ENCODE results near the gene PNPLA8.
"Not testable (repeated sequence)": the region's sequence is repeated elsewhere in the genome, so short reads cannot be mapped to it uniquely, and the experiment has no call there.

Gene PNPLA8

DNA sequence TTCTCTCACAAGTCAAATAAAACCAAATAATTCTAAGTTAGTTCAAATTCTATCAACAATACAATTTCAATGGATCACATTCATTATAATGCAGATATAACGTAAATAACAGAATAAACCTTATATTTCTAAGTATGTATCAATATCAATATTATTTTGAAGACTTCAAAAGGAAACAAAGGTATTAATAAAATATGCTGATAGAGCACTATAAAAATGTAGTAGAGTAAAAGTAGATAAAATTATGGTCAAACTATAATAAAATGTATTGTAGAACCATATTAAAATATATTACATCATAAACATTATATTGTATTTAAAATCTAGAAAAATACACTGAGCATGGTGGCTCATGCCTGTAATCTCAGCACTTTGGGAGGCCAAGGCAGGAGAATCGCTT lies 46.2 kb downstream of the PNPLA8 start:
- DNase-seq (ENCODE audit: low read depth in 3 of 3, low spot score in 1 of 3), result no peak

DNA sequence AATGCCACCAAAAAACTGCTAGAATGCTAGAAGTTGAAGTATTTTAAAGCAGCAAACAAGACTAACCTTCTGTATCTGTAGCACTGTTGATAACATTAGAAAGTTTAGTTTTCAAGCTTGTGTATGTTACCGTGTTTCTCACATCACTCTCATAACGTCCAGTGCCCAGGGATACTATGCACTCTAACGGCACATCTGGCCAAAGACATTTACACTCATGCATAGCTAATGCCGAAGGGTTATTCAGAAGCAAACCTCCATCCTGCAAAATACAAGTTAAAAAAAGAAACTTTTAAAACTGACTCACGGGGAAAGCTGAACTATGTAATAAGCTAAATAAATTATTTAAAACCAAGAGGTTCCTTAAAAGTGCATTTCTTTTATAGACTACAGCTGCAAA lies 46.8 kb downstream of the PNPLA8 start:
- DNase-seq (ENCODE audit: low read depth in 3 of 3, low spot score in 1 of 3), result no peak

DNA sequence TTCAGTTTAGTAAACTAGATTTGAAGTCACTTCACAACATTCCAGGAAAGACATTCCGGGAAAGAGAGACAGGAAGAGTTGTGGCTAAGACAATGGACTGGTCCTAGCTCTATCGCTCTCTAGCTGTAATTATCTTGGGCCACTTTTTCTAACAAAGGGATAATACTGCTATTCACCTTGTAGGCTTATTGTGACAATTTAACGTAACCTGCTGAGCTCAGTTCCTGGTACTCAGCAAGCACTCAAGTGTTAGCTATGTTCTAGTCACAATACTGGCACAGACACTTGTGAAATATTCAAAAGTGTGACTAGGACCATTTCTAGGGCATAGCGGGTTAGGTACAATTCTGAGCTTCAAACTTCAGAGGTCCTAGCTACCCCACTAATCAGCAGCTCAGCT lies 57.7 kb downstream of the PNPLA8 start:
- no peak for DNase-seq (ENCODE audit: low read depth in 3 of 3, low spot score in 1 of 3)

DNA sequence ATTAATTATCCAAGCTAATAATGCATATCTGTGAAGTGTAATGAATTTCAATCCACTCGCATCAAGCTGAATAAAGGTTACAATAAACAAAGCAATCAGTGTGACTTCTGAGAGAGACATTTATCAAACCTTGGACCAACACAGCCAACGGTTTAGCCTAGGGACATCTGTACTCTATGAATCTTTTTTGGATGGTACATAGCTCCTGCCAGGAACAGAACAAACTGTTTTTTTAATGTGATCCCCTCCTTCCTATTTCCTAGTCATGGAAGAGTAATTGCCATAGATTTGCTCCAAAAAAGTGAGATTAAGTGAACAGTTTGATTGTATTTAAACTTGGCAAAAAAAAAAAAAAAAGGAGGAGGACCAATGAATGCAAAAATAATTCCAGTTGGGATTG lies 58.5 kb downstream of the PNPLA8 start:
- no peak for DNase-seq (ENCODE audit: low read depth in 3 of 3, low spot score in 1 of 3)

DNA sequence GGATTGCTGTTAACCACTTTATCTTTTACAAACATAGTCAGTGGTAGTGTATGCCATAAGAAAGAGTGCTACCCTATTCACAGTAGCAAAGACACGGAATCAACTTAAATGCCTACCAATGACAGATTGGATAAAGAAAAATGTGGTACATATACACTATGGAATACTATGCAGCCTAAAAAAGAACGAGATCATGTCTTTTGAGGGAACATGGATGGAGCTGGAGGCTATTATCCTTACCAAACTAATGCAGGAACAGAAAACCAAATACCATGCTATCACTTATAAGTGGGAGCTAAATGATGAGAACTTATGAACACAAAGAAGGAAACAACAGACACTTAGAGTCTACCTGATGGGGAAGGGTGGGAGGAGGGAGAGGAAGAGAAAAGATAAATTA lies 59.6 kb downstream of the PNPLA8 start:
- DNase-seq (ENCODE audit: low read depth in 3 of 3, low spot score in 1 of 3), result not testable (repeated sequence)

DNA sequence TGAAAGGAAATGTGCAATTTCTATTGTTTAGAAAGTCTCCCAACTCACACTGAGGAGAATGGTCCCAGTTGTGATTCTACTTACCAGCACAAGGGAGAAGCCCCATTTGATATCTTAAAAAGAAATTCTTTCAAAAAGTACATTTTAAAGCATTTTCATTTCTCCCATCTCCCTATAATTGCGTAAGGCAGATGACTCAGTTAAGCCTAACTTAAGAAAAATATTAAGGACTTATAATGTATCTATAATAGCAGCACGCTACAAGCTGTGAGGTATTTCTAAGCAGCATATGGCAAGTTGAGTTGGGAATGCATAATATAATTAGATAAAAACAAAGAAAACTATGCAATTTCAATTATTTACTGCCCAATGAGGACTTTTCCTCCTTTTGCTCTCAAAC lies 61.2 kb downstream of the PNPLA8 start:
- no peak for DNase-seq (ENCODE audit: low read depth in 3 of 3, low spot score in 1 of 3)

DNA sequence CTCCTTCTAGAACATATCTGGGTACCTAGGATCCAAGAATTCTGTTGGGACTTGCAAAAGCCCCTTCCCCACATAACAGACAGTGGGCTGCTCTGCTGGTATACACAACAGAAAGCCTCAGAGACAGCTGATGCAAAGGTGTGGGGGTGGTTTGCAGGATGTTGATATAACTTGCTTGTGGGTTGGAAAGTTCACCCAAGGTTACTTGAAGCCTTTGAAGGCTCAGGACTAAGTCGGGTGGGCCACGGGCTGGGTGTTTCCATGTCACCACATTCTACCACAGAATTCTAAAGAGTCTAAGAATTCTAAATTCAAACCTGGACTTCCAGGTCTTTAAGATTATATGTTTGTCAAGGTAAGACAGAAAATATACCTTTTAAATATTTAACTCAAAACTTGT lies 62.3 kb downstream of the PNPLA8 start:
- no peak for DNase-seq (ENCODE audit: low read depth in 3 of 3, low spot score in 1 of 3)

DNA sequence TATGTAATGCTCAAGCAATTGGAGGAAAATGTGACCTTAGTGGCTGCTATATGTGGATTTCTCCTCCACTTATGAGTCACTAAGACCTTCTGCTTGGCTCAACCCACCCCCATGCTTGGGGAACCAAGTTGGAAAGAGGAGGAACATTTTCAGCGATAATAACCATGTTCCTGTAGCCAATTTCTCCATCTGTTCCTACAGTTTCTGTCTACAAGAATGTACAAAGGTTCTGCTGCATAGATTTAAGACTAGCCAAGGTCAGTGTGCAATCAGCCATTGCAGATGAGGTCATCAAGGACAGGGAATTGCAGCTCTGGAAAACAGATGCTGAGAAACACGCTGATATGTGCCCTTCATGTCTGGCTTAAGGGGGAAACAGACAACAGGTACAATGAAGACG lies 64.1 kb downstream of the PNPLA8 start:
- no peak for DNase-seq (ENCODE audit: low read depth in 3 of 3, low spot score in 1 of 3)

DNA sequence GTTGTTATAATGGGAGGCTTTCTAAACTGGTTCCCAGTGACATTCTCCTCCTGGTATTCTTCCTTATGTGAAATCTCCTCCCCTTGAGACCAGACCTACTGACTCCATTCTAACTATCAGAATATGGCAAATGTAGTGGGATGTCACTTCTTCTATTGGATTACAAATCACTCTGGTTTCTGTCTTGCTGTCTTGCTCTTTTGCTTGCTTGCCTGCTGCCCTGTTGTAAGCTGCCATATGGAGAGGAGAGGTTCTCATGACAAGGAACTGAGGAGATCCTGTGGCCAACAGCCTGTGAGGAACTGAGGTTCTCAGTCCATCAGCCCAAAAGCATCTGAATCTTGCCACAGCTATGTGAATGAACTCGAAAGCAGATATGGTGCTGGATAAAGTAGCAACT lies 65.0 kb downstream of the PNPLA8 start:
- no peak for DNase-seq (ENCODE audit: low read depth in 3 of 3, low spot score in 1 of 3)

DNA sequence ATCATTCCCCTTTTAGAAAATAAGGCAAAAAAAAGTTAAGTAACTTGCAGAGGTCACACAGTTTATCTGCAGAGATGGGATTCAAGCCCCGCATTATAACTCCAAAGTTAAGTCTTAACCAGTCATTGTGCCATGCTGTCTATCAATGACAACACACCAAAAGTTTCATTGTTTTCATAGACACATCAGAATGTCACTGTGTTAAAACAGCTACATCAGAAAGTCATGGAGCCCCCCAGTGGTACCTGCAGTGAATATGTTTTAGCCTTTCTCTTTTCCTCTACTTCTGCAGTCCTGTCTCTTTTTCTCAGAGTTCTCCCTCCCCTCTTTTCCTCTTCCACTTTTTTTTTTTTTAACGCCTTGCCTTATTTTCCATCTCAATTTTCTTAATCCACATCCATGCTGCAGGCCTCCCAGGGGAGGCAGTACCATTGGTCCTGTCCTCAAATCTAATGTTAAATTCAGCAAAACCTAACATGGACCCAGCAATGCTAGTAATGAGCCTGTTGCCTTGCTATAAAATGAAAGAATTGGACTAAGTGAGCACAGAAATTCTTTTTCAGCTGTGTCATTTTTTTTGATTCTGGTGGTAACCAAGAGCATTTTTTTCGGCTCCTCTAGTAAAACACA lies 65.9 kb downstream of the PNPLA8 start:
- DNase-seq (ENCODE audit: low read depth in 3 of 3, low spot score in 1 of 3), result no peak

DNA sequence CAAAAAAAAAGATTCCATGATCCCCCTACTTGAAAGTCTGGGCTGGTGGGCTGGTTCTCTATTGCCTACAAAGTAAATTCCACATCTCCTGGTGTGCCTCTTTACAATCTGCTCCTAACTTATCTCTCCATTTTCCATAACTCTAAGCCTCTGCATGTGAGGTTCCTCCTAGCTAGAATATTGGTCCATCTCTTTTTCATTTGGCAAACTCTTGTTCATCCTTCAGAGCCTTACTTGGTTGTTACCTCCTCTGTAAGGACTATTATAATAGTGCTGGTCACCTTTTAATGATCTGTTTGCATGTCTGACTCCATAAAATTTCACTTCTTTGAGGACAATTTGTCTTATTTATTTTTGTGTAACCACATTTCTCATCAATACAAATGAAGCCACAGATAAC lies 68.1 kb downstream of the PNPLA8 start:
- DNase-seq (ENCODE audit: low read depth in 3 of 3, low spot score in 1 of 3), result no peak

DNA sequence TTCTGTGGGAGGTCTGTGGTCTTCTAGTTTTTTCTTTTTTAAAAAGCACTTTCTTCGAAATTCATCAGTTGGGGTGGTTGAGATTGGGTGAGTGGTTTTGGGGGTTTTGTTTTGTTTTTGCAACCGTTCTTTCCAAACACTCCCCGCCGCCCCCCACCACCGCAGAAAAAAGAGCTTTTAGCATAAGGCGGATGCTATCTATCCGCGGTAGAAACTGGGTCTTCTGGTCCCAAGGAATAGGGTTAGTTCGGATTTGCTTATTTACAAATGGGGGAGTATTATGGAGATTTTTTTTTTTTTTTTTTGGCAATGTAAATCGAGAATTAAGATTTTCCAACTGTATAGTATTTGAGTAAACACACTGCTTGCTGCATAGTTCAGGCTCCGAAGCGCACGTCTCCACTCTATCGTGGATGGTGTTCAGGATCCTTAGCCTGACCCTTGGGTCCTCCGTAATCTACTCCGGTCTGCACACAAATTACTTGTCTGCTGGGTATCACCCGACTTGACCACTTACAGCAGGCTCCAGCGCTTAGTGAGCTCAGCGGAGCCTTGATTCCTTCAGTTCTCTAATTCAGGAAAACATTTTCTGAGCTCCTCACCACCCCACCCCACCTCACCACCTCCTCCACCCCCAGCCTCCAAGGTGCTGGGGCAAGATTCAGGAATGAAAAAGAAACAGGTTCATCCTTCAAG lies 68.9 kb downstream of the PNPLA8 start:
- DNase-seq (ENCODE audit: low read depth in 3 of 3, low spot score in 1 of 3), result no peak

DNA sequence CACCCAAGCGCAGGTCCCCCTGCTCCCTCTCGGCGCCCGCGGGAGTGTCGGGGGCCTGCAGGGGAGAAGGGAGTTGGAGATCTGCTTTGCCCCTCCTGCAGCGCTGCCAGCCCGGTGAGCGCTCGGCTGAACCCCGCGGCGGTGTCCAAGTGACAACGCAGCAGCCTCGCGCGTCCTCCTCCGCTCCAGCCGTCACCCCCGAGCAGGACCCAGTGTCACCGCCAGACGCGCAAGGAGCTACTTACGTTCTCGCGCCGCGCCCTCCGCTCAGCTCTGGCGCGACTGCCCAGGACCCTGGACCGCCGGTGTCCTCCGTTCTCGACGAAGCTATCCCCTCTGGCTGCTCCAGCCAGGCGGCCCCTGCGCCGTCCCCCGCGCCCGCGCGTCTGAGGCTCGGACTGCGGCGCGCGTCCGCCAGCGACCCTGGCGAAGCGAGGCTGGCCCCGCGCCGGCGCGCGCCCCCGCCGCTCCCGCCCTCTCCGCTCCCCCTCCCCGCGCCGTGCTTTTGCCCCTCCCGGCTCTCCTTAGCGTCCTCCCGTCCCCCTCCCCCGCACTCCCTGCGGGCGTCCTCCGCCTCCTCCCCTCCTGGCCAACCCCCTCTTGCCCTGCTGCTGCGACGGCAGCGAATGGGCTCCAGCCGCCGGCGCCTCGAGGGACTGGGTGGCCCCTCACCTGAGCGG lies 69.8 kb downstream of the PNPLA8 start, which contains the start of gene NRCAM:
TSS of gene NRCAM (minus strand) at position 439 of the 680 bp plus-strand sequence. CDS start 216,372 bp downstream, outside the sequence.
- no peak for DNase-seq (ENCODE audit: low read depth in 3 of 3, low spot score in 1 of 3)

DNA sequence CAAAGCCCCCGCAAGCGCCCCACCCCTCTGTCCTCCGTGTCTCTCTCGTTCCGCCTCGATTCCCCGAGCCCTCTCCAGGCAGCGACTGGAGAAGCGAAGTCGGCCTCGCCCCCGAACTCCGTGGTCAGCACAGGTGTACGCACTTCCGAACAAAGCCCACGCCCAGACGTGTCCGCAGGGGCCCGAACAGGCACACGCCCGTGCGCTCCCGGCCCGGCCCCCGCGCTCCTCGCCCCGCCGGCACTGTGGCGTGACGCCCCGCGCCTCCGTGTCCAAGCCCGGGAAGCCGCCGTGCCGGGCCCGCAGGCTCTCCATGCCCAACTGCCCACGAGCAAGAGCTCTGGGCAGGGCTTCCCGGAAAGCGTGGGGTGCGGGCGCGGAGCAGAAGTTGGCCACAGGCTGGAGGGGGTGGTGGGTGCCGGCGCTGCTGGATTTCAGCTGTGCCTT lies 70.4 kb downstream of the PNPLA8 start:
- no peak for DNase-seq (ENCODE audit: low read depth in 3 of 3, low spot score in 1 of 3)

DNA sequence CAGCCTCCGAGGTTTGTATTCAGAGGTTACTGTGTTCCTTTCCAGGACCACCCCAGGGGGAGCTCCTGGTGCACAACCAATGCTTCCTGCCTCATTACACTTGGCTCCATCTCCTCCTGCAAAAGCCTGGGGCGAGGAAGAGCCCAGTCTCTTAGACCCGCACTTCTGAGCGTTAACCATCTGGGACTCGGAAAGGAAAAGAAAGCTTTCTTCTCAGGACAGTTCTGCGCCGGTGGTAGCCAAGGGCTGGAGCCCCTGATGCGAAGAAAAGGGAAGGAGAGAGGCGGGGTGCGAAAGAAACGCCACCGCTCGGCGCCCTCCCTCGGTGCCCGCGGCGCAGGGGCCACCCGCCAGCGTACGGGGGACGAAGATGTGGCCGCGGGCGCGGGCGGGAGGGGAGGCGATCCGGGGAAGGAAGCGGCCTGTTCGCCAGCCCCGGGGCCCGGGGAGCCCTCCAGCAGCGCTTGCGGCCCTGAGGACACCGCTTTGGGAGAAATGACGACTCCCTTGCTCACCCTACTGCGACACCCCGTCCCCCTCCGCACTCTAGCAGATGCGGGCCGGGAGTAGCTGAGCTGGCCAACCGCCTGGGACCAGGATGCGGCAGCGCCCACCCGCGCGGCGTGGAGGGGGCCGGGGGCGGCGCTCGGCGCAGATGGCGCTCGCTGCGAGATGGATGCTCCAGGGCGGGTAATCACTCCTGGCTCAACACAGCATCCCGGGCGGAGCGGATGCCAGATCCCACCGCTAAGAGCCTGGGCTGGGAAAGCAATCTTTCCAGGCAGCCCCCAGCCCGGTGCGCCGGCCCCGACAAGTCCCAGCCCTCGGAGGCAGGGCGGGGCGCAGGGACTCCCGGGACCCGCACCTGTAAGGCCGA lies 71.0 kb downstream of the PNPLA8 start:
- no peak for DNase-seq (ENCODE audit: low read depth in 3 of 3, low spot score in 1 of 3)

DNA sequence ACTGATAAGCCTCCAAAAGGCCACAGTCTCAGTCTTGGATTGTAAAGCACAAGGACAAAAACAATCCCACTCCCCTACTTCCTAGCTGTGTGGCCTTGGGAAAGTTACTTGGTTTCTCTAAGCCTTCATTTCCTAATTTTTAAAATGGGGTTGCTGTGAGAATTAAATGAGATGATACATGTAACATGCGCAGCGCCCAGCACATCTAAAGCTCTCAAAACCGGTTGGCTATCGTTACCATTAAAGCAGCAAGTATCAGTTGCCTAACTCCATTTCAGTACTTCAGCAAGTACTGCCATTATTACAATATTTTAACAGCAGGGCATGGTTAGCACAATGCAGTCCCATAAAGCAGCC lies 71.6 kb downstream of the PNPLA8 start:
- DNase-seq (ENCODE audit: low read depth in 3 of 3, low spot score in 1 of 3), result no peak

DNA sequence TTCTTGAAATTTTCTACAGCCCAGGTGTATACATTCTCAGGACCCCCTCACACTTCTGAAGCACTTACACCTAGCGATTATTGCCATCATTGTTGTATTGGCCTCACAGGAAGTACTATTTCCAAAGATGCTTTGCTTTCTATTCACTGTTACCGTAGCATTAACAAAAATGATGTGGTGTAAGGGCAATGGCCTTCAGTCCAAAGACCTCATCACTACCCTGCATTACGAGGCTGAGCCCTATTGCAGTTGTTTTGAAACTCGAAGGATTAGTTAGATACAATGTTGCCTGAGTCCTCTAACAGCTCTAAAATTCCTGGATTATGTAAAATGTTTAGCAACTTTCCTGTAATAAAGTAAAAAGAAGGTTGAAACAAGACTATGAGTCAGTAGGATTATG lies 72.6 kb downstream of the PNPLA8 start:
- no peak for DNase-seq (ENCODE audit: low read depth in 3 of 3, low spot score in 1 of 3)

DNA sequence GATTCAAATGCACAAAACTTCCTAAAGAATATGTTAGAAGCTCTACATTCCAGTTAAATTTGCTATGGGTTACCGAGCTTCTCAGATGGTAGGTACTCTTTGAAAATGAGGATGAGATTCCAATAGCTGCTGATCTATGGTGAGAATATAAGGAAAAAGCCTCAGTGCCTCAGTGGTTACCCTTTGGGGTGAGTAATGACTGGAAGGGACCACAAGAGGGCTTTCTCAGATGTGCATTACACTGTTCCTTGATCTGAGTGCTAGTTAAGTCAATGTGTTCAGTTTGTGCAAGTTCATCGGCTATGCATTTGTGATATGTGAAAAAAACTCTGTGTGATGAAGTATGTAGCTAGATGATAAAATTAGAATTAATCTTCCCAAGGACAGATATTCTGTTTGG lies 73.2 kb downstream of the PNPLA8 start:
- DNase-seq (ENCODE audit: low read depth in 3 of 3, low spot score in 1 of 3), result no peak

DNA sequence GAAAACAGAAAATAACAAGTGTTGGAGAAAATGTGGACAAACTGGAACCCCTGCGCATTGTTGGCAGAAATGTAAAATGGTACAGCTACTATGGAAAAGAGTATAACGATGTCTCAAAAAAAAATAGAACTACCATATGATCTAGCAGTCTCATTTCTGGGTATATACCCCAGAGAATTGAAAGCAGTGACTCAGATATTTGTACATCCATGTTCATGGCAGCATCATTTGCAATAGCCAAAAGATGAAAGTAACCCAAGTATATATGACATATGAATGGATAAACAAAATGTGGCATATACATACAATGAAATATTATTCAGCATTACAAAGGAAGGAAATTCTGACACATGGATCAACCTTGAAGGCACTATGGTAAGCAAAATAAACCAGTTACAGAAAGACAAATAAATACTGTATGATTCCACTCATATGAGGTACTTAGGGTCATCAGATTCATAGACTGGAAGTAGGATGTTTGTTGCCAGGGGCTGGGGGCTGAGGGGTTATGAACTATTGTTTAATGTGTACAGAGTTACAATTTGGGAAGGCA lies 74.6 kb downstream of the PNPLA8 start:
- no peak for DNase-seq (ENCODE audit: low read depth in 3 of 3, low spot score in 1 of 3)

DNA sequence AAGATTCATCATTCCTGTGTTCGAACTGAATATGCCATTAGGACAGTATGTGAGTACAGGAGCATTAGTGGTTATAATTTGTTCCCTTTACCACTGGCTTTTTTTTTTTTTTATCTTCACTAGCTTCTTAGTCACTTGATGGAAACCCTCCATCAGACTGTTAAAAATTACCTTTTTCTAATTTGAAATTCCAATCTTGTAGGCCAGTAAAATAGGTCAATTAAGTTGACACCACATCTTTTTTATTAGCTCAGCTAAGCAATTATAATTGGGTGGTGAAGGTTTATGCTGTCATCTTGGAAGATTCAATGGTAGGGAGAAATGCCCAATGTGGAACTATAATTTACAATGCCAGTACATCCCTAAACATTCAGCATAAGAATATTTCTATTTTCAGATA lies 75.8 kb downstream of the PNPLA8 start:
- DNase-seq (ENCODE audit: low read depth in 3 of 3, low spot score in 1 of 3), result no peak

DNA sequence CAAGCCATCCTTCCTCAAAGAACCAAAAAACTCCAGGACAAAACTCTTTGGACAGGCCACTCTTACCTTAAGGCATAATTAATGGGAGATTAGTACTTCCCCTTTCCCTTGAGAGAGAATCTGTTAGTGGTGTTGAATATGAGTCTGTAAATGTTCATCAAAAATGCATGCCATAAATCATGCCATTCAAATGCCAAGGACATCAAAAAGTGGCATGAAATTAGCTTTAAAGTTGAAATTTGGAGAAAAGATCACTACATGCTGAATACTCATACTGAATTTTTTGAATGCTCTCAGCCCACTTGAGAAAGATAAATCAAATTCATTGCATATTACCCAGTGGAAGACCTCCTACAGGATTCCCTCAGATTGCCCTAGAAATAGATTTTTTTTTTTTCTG lies 76.4 kb downstream of the PNPLA8 start:
- DNase-seq (ENCODE audit: low read depth in 3 of 3, low spot score in 1 of 3), result no peak
